Measurements from ENCODE around the gene USP46. TPM values are rescaled to one million over a fixed set of nuclear protein-coding genes. Genes with fewer than 3 reads are reported as not detected.

Gene USP46
- total RNA-seq, 2 donors from 2014 or later: 42.0 to 42.9 TPM

GRCh38 chr4:52635130-52635529, 24.0 kb downstream of the USP46 start:
- no peaks in the 10 kb centered on the region for H3K27me3 Mint-ChIP-seq (ENCODE audit: insufficient read depth)
- peaks cover 32% of the 10 kb centered on the region for H3K36me3 ChIP-seq (ENCODE audit: control insufficient read depth, insufficient read depth, low read length)
- H3K4me3 ChIP-seq (ENCODE audit: low read length): no peak overlapping the region
- H3K4me1 Mint-ChIP-seq: no peaks in the 10 kb centered on the region
- 86 to 96% methylated on average over 2 to 4 of the region's 4 CpGs for WGBS, 2 experiments (ENCODE audit: insufficient coverage in 1 of 2, insufficient read length in 1 of 2)
- no peak for DNase-seq
- no peak overlapping the region for H3K27ac ChIP-seq (ENCODE audit: low read depth, low read length)
- H3K9me3 ChIP-seq (ENCODE audit: control insufficient read depth, low read length): peaks cover 12% of the 10 kb centered on the region
- no peak overlapping the region for H3K9ac ChIP-seq (ENCODE audit: extremely low read depth, low read length, poor library complexity, severe bottlenecking)
- no peaks in the 10 kb centered on the region for H3K9me3 Mint-ChIP-seq
- no peak for TF ChIP-seq CTCF (conservative IDR thresholded peaks at IDR 0.05)
- H3K27me3 ChIP-seq (ENCODE audit: control insufficient read depth, insufficient read depth, low read length, poor library complexity, severe bottlenecking): no peaks in the 10 kb centered on the region
- peaks cover 11% of the 10 kb centered on the region for H3K36me3 Mint-ChIP-seq (ENCODE audit: low read depth)
- no peak overlapping the region for H3K27ac Mint-ChIP-seq
- H3K4me3 Mint-ChIP-seq: no peak overlapping the region
- H3K4me1 ChIP-seq (ENCODE audit: control insufficient read depth, insufficient read depth, low read length): no peaks in the 10 kb centered on the region

GRCh38 chr4:52633846-52634245, 25.3 kb downstream of the USP46 start:
- no peak overlapping the region for H3K4me3 ChIP-seq (ENCODE audit: low read length)
- Mint-ChIP-seq H3K9me3 (no peaks in the 10 kb centered on the region), H3K36me3 (ENCODE audit: low read depth) (peaks cover 6% of the 10 kb centered on the region), H3K27me3 (ENCODE audit: insufficient read depth) (no peaks in the 10 kb centered on the region), H3K4me3 (no peak overlapping the region), H3K27ac (no peak overlapping the region), H3K4me1 (no peaks in the 10 kb centered on the region)
- H3K9me3 ChIP-seq (ENCODE audit: control insufficient read depth, low read length): peaks cover 2% of the 10 kb centered on the region
- 95 to 100% methylated on average over 4 to 6 of the region's 6 CpGs for WGBS, 2 experiments (ENCODE audit: insufficient coverage in 1 of 2, insufficient read length in 1 of 2)
- no peak overlapping the region for H3K9ac ChIP-seq (ENCODE audit: extremely low read depth, low read length, poor library complexity, severe bottlenecking)
- DNase-seq: no peak
- no peaks in the 10 kb centered on the region for H3K4me1 ChIP-seq (ENCODE audit: control insufficient read depth, insufficient read depth, low read length)
- TF ChIP-seq CTCF (conservative IDR thresholded peaks at IDR 0.05): no peak
- H3K36me3 ChIP-seq (ENCODE audit: control insufficient read depth, insufficient read depth, low read length): peaks cover 33% of the 10 kb centered on the region
- H3K27ac ChIP-seq (ENCODE audit: low read depth, low read length): no peak overlapping the region
- H3K27me3 ChIP-seq (ENCODE audit: control insufficient read depth, insufficient read depth, low read length, poor library complexity, severe bottlenecking): no peaks in the 10 kb centered on the region

- TF ChIP-seq CTCF (conservative IDR thresholded peaks at IDR 0.05): no peak
- Mint-ChIP-seq H3K4me3 (no peak overlapping the region), H3K27ac (no peak overlapping the region), H3K27me3 (ENCODE audit: insufficient read depth) (no peaks in the 10 kb centered on the region), H3K4me1 (no peaks in the 10 kb centered on the region), H3K9me3 (no peaks in the 10 kb centered on the region), H3K36me3 (ENCODE audit: low read depth) (peaks cover 30% of the 10 kb centered on the region)
- DNase-seq: no peak
- H3K4me1 ChIP-seq (ENCODE audit: control insufficient read depth, insufficient read depth, low read length): no peaks in the 10 kb centered on the region
- no peak overlapping the region for H3K4me3 ChIP-seq (ENCODE audit: low read length)
- no peak overlapping the region for H3K27ac ChIP-seq (ENCODE audit: low read depth, low read length)
- H3K9me3 ChIP-seq (ENCODE audit: control insufficient read depth, low read length): no peaks in the 10 kb centered on the region
- H3K9ac ChIP-seq (ENCODE audit: extremely low read depth, low read length, poor library complexity, severe bottlenecking): no peak overlapping the region
- peaks cover 62% of the 10 kb centered on the region for H3K36me3 ChIP-seq (ENCODE audit: control insufficient read depth, insufficient read depth, low read length)
- no peaks in the 10 kb centered on the region for H3K27me3 ChIP-seq (ENCODE audit: control insufficient read depth, insufficient read depth, low read length, poor library complexity, severe bottlenecking)
- 100% methylated on average over 2 of the region's 2 CpGs; no CpG with 5 or more reads in 1 of the 2 experiments for WGBS, 2 experiments (ENCODE audit: insufficient coverage in 1 of 2, insufficient read length in 1 of 2)
Measured at GRCh38 chr4:52628974-52629373, 30.1 kb downstream of the USP46 start.
